ENCODE results near the gene DNM3. TPM values are rescaled to one million over a fixed set of nuclear protein-coding genes. Genes with fewer than 3 reads are reported as not detected.

The DNM3 gene
- total and polyA plus RNA-seq, 5 experiments from 2014 or later = 0.36 to 2.3 (median 0.41) TPM

DNA sequence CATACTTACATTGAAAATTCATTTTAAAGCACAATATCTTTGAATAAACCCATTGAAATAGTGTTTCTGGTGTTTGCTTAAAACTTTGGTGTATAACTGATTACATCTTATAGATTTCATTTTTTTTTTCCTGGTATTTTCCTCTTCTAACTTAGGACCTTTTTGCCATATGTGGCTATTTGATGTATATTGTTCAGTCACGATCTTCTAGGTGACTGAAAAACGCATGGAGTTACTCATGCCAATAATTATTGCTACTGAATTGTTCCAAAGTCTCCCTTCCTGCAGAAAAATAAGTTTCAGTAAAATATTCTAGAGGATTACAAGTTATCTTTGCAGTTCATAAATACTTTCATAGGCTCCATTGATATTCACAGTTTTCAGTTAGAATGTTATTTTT is 556.3 kb downstream of the DNM3 start:
- Mint-ChIP-seq H3K4me1 (peaks cover 34 to 71% (median 64%) of the 10 kb centered on the region in 4 donors), H3K27ac (peak overlapping the region in 3 of 10 donors; percentile 16 to 83 (median 69)), H3K9me3 (no peaks in the 10 kb centered on the region), H3K36me3 (no peaks in the 10 kb centered on the region), H3K27me3 (no peaks in the 10 kb centered on the region), H3K4me3 (no peak overlapping the region)
- DNase-seq (no peak), ATAC-seq (no peak)
- POLR2A ChIA-PET = no interaction called here

DNA sequence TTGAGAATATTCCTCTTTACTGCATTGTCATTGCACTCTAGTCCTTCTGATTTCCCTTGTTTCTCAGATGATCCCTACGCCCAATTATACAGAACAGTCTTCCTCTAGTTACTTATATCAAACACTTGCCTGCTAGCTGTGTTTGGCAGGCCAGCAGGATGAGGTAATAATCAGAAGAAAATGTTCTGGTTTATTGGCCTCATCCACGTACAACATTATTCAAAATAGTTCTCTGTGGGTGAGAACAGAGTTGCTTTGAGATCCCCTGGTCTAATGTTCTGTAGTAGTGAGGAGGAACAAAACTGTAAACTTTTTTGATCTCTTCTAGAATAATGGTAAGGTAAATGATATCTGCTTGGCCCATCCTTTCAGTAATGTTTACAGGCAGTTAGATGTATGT is 556.9 kb downstream of the DNM3 start:
- H3K4me1 Mint-ChIP-seq = peaks cover 34 to 68% (median 61%) of the 10 kb centered on the region in 4 donors
- H3K36me3 Mint-ChIP-seq = no peaks in the 10 kb centered on the region
- H3K27ac Mint-ChIP-seq = peak overlapping the region in 7 of 10 donors; percentile 1 to 83 (median 69)
- no peaks in the 10 kb centered on the region for H3K9me3 Mint-ChIP-seq
- no peak for ATAC-seq
- no peak for DNase-seq
- POLR2A ChIA-PET = no interaction called here
- H3K27me3 Mint-ChIP-seq = no peaks in the 10 kb centered on the region
- H3K4me3 Mint-ChIP-seq = no peak overlapping the region

DNA sequence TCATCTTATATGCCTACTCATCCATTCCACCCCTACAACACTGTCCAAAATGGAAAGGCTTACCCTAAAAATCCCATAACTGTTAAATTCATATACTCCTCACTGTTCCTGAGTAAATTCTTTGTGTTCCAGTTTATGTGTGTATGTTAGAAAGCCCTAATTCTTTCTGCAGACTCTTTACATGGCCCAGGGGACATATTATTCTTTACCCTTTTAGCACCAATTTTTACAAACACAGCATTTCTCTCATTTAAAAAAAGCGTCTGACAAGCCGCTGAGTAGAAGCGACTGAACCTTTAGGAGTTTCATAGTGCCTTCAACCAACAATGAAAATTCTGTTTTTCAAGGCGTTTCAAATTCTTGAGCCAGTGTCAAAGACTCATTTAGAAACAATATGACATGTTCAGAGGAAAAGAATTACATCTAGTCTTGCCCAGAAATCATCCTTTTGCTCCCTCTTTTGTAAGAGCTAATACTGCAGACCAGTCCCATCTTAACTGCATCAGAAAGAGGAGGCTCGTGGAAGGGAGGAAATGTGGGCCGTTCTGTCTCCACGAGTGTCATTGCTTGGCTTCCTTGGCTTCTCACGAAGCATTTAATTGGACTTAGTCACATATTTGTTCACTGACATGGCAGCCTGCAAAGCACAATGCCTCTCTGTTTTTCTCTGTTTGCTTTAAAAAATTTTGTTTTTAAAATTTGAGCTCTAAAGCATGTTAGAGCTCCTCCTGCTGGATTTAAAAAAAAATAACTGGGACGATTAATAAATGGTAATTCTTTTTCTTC is 557.9 kb downstream of the DNM3 start:
- H3K27ac Mint-ChIP-seq = peak overlapping the region in 9 of 10 donors; percentile 42 to 83 (median 73)
- H3K4me3 Mint-ChIP-seq = peak overlapping the region in 9 of 10 donors; percentile 50 to 79 (median 62)
- DNase-seq = peak in 3 of 10 donors; percentile 38 to 53 (median 46)
- H3K4me1 Mint-ChIP-seq = peaks cover 27 to 64% (median 54%) of the 10 kb centered on the region in 4 donors
- POLR2A ChIA-PET = interaction anchor here (0.7 to 1.0 kb wide), 3 partner anchors 18 to 305 kb away, joined by 3 to 7 read pairs (median 6); no protein-coding TSS in a partner anchor
- peak; percentile 46 to 56 for ATAC-seq
- no peaks in the 10 kb centered on the region for H3K36me3 Mint-ChIP-seq
- no peaks in the 10 kb centered on the region for H3K9me3 Mint-ChIP-seq
- H3K27me3 Mint-ChIP-seq = no peaks in the 10 kb centered on the region

DNA sequence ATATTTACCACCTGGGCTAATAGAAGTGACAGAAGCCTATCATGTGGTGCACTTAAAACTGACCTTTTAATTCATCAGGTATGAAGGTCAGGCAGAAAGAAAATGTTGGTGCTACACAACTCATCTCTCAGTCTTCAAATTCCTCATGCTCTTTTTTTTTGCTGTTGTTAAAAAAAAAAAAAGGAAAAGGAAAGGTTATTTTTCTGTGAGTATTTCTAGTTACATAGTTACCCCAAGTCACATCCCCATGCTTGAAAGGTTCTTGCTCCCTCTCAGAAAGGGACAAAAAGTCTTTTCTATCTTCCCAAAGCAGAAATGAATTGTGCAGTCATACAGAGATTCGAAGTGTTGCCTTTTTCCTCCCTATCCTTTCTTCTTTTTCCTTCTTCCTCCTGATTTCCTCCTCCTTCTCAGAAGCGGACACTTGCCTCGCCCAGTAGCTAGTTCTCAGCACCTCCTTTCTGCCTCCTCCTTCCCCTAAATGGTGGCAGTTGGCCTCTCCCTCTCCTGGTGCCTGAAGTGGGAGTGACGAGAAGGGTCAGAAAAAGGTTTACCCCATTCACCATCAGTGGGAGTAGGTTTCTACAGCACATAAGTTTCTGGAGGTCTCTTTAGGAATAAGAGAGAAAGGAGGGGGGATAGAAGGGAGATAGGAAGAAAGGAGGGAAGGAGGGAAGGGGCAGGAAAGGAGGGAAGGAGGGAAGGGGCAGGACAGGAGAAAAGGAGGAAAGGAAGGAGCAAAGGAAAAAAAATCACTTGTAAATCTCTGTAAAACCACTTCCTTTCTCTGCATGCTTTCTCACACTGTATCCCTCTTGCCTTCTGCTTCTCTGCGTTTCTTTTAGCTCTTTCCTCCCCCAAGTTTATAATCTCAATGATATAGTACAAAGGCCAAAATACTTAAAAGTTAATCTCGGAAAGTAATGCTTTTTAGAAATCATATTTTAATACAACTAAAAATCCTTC is 558.7 kb downstream of the DNM3 start:
- Mint-ChIP-seq H3K27me3 (no peaks in the 10 kb centered on the region), H3K4me1 (peaks cover 20 to 55% (median 45%) of the 10 kb centered on the region in 4 donors), H3K27ac (peak overlapping the region; percentile 58 to 86 (median 77)), H3K9me3 (no peaks in the 10 kb centered on the region), H3K36me3 (no peaks in the 10 kb centered on the region), H3K4me3 (peak overlapping the region in 9 of 10 donors; percentile 54 to 79 (median 62))
- DNase-seq (peak in 1 of 10 donors; percentile 5), ATAC-seq (peak in 1 of 2 donors; percentile 33)
- POLR2A ChIA-PET = interaction anchor here (0.7 to 1.1 kb wide), 5 partner anchors 9 to 306 kb away, joined by 3 to 7 read pairs (median 3); no protein-coding TSS in a partner anchor

DNA sequence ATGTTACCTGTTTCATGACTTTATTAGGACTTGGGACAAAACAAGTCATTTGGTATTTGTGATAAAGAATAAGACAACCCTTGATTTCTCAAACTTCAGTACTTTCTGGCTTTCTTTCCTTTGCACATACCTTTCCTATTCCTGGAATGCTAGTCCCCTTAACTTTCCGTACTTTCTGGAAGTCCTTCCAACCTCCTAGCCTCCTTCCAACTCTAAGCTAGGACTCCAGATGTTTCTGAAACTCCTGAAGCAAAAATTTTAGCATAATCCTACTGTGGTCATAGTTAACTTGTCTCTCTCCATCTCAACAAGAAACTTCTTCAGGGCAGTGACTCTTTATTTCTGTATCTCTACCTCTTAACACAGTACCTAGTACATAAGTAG is 559.4 kb downstream of the DNM3 start:
- DNase-seq (no peak), ATAC-seq (no peak)
- POLR2A ChIA-PET = interaction anchor here (1.1 kb wide), 2 partner anchors 10 to 28 kb away, joined by 3 read pairs; no protein-coding TSS in a partner anchor
- Mint-ChIP-seq H3K27ac (peak overlapping the region; percentile 24 to 86 (median 80)), H3K4me1 (peaks cover 20 to 48% (median 41%) of the 10 kb centered on the region in 4 donors), H3K9me3 (no peaks in the 10 kb centered on the region), H3K36me3 (no peaks in the 10 kb centered on the region), H3K27me3 (no peaks in the 10 kb centered on the region), H3K4me3 (peak overlapping the region in 6 of 10 donors; percentile 18 to 72 (median 60))

DNA sequence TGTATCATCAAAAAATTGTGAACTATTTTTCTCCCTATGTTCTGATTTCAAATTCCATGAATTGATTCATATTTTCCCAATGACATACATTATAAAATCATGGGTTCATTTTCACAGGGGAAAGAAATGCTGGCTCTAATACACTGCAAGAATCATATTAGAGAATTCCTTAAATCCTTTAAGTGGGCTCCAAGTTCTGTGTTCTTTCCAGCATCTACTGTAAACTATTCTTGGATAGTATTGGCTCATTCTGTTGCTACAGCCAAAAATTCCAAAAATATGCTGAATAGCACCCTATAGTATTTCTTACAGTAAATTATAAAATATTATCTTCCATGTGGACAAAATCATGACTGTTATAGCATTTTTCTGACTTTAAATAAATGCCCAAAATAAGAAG is 560.2 kb downstream of the DNM3 start:
- Mint-ChIP-seq H3K36me3 (no peaks in the 10 kb centered on the region), H3K4me1 (peaks cover 20 to 42% (median 39%) of the 10 kb centered on the region in 4 donors), H3K27ac (peak overlapping the region in 2 of 10 donors; percentile 69 to 84), H3K9me3 (no peaks in the 10 kb centered on the region), H3K4me3 (no peak overlapping the region), H3K27me3 (no peaks in the 10 kb centered on the region)
- no peak for DNase-seq
- POLR2A ChIA-PET = interaction anchor here (0.6 to 1.1 kb wide), 2 partner anchors 27 to 1788 kb away, joined by 3 to 4 read pairs; no protein-coding TSS in a partner anchor
- ATAC-seq = no peak

DNA sequence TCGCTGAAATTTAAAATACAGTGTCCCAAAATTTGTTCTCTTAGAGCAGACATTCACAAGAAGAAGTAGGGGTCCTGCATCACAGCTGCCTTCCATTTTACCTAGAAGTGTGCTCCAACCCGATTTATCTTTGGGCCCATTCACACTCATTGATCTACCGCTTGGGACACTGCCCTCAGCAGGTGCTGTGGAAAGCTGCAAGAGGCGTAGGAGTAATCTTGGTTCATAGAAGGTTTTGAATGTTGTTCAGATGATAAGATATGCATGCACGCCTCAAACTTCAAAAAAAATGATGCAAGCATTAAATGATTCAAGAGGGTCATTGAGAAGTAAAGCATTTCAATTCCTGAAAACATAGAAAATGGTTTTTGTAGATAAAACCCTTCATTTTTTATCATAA is 560.6 kb downstream of the DNM3 start:
- no peaks in the 10 kb centered on the region for H3K27me3 Mint-ChIP-seq
- ATAC-seq = no peak
- H3K36me3 Mint-ChIP-seq = no peaks in the 10 kb centered on the region
- POLR2A ChIA-PET = interaction anchor here (0.6 kb wide), 1 partner anchor 1788 kb away, joined by 4 read pairs; no protein-coding TSS in a partner anchor
- DNase-seq = no peak
- H3K27ac Mint-ChIP-seq = peak overlapping the region in 1 of 10 donors; percentile 69
- H3K4me1 Mint-ChIP-seq = peaks cover 20 to 42% (median 39%) of the 10 kb centered on the region in 4 donors
- H3K4me3 Mint-ChIP-seq = no peak overlapping the region
- no peaks in the 10 kb centered on the region for H3K9me3 Mint-ChIP-seq

DNA sequence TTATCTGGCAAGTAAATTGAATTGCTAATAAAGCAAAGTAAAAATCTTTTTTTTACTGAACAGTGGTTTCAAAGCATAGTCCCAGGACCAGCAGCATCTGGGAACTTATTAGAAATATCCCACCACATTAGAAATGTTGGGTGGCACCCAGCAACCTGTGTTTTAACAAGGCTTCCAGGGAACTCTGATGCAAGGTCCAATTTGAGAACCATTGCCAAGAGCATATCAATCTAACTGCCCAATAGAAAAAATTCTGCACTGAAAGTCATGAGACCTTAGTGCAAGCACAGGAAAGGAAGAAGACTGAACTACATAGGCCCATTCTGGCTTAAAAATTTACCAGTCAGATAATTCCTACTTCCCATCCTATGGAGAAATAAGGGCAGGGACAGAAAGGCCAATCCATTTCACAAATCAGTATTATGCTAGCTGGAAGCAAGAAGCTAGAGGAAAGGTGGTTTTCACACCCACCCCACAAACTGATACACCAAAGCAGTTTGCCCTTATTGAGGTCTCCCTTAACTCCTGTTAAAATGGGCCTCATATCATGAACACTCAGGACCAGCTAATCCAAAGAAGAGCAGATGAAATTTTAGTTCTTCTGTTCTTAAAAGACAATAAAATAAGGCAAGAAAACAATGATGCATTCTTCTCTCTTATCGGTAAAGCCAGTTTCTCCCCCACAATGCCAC is 561.7 kb downstream of the DNM3 start:
- POLR2A ChIA-PET = interaction anchor here (0.6 kb wide), 1 partner anchor 11 kb away, joined by 3 read pairs; no protein-coding TSS in a partner anchor
- no peak overlapping the region for H3K27ac Mint-ChIP-seq
- H3K4me3 Mint-ChIP-seq = no peak overlapping the region
- H3K9me3 Mint-ChIP-seq = no peaks in the 10 kb centered on the region
- DNase-seq (no peak), ATAC-seq (no peak)
- H3K36me3 Mint-ChIP-seq = no peaks in the 10 kb centered on the region
- peaks cover 19 to 39% (median 36%) of the 10 kb centered on the region in 4 donors for H3K4me1 Mint-ChIP-seq
- no peaks in the 10 kb centered on the region for H3K27me3 Mint-ChIP-seq

DNA sequence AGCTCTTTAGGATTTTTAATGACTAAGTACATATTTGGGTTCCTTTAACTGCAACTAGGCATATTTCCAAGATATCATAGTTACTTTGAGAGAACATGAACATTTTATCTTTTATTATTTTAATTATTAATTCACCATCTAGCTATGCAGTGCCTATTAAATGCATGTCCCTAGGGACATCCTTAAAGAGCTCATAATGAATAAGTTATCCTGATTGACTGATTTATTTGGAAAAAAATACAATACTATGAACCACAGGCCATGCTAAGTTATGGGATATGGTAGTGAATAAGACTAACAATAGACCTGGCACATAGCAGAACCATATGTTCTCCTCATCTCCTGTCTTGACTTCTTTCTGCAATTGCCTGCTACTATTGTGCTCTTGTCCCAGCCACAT is 562.8 kb downstream of the DNM3 start:
- DNase-seq (no peak), ATAC-seq (no peak)
- no peak overlapping the region for H3K27ac Mint-ChIP-seq
- no peaks in the 10 kb centered on the region for H3K36me3 Mint-ChIP-seq
- no peaks in the 10 kb centered on the region for H3K9me3 Mint-ChIP-seq
- POLR2A ChIA-PET = no interaction called here
- H3K4me1 Mint-ChIP-seq = peaks cover 13 to 28% (median 25%) of the 10 kb centered on the region in 4 donors
- H3K27me3 Mint-ChIP-seq = no peaks in the 10 kb centered on the region
- no peak overlapping the region for H3K4me3 Mint-ChIP-seq

DNA sequence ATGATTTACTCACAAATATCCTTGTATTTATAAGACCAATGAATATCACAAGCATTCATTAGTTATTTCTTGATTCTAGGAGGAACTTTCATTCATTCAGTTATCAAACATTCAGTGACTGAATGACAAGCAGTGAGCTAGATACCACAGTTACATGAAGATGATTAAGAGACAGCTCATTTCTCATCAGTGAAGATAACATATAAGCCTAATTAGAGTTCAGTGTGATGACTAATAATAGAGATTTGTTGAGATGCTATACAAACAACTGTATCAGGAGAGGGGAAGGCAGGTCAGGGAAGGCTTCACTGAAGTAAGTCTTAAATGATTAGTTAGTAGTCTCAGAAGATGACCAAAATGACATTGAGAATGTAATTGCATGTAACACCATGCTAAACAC is 564.6 kb downstream of the DNM3 start:
- H3K27ac Mint-ChIP-seq = no peak overlapping the region
- ATAC-seq (no peak), DNase-seq (no peak)
- H3K9me3 Mint-ChIP-seq = no peaks in the 10 kb centered on the region
- no peaks in the 10 kb centered on the region for H3K27me3 Mint-ChIP-seq
- no peak overlapping the region for H3K4me3 Mint-ChIP-seq
- H3K36me3 Mint-ChIP-seq = no peaks in the 10 kb centered on the region
- peaks cover under 1 to 10% (median 7%) of the 10 kb centered on the region in 4 donors for H3K4me1 Mint-ChIP-seq
- POLR2A ChIA-PET = no interaction called here

DNA sequence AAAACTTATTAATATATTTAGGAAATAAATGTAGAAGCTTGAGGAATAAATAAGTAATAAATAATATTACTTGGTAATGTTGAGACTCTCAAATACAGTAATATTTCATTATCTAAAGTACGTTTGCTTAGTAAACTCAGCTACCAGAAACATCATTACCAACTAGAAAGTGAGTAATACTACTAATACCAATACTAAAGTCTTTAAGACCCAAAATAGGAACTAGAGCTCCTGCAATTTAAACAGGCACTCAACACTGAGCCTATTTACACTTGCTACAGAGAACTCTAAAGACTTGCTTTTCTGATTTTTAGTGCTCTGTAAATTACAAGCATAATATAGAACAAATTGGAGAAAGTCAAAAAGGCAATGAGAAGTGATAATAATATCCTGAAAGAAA is 565.7 kb downstream of the DNM3 start:
- H3K27me3 Mint-ChIP-seq = no peaks in the 10 kb centered on the region
- POLR2A ChIA-PET = interaction anchor here (0.6 kb wide), 1 partner anchor 316 kb away, joined by 3 read pairs; no protein-coding TSS in a partner anchor

DNA sequence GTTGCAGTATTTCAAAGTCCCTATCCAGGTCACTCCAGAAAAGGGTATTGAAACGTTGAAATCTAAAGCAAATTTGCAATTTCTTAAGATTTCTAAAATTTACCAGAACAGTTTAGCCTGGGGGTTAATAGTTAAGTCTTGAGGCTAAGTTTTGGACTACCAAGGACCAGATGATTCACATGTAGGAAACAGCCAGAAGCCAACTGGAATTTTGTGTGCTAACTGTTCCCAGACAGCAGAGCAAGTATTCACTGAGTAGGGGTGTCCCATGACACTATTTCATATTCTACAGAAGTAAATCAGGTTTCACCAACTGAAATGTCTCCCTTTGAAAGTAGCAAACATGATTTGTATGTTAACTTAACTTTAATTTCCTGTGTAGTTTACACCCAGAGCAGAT is 567.7 kb downstream of the DNM3 start:
- no peak for DNase-seq
- peaks cover 0 to 7% (median 6%) of the 10 kb centered on the region in 3 donors for H3K36me3 Mint-ChIP-seq

More for the DNA sequence above, 565.7 kb downstream of the DNM3 start:
- Mint-ChIP-seq H3K36me3 (no peaks in the 10 kb centered on the region), H3K4me1 (peaks cover 0 to 8% (median 3%) of the 10 kb centered on the region in 4 donors), H3K9me3 (no peaks in the 10 kb centered on the region), H3K27ac (no peak overlapping the region), H3K4me3 (no peak overlapping the region)
- DNase-seq = no peak
- ATAC-seq = no peak

More for the DNA sequence above, 567.7 kb downstream of the DNM3 start:
- POLR2A ChIA-PET = no interaction called here
- no peaks in the 10 kb centered on the region for H3K27me3 Mint-ChIP-seq
- H3K4me3 Mint-ChIP-seq = no peak overlapping the region
- H3K9me3 Mint-ChIP-seq = no peaks in the 10 kb centered on the region
- peaks cover 0 to 3% (median 0%) of the 10 kb centered on the region in 4 donors for H3K4me1 Mint-ChIP-seq
- H3K27ac Mint-ChIP-seq = no peak overlapping the region
- no peak for ATAC-seq
